GM12878 (cell line): ENCODE results near the gene RABL2A. TPM values are rescaled to one million over a fixed set of nuclear protein-coding genes. Genes with fewer than 3 reads are reported as not detected.

Experiments
- ATAC-seq: fragments of 200-7000 bp; cut with Tn5 transposase; 3 replicates; pipeline ENCODE4 v1.9.1; 2020; ENCODE audit warnings: mild to moderate bottlenecking, moderate library complexity
- BruUV-seq: library from RNA; stranded (reverse); fragments of 400-500 nt; replicated peaks from 2 replicates; lab custom pipeline; 2021; lab: Mats Ljungman, UMichigan
- CTCF ChIA-PET: fragments of 300-600 bp; sonication (Branson Sonifier 250); formaldehyde crosslinking; extraction: SDS; loops from one replicate; lab custom pipeline; 2021; ENCODE audit warnings: inconsistent platforms; lab: Yijun Ruan, JAX
- POLR2A ChIA-PET: fragments of 350-600 bp; formaldehyde crosslinking; extraction: SDS; loops from one replicate; lab custom pipeline; 2021; ENCODE audit warnings: inconsistent platforms; lab: Charles Lee
- RAD21 ChIA-PET: fragments of 300-600 bp; sonication (Branson Sonifier 250); formaldehyde crosslinking; loops from one replicate; lab custom pipeline; 2023; ENCODE audit warnings: antibody characterized with exemption; ENCODE audit not compliant: unreplicated experiment; lab: Charles Lee
- SMC1A ChIA-PET: fragments of 300-600 bp; sonication (Branson Sonifier 250); formaldehyde crosslinking; loops from one replicate; lab custom pipeline; 2023; ENCODE audit not compliant: unreplicated experiment, uncharacterized antibody; lab: Charles Lee
- DNase-seq: peaks from one replicate; pipeline ENCODE4 v3.0.0-alpha.2; 2011; ENCODE audit warnings: low read depth, low spot score
- FAIRE-seq: peaks from 3 replicates; lab custom pipeline; 2011; peaks lifted over from hg19 to GRCh38; lab: Jason Lieb, UNC
- H2AFZ ChIP-seq: 2 replicates; pipeline ENCODE4 v1.6.0; 2011; ENCODE audit warnings: low read depth, low read length, control low read depth; ENCODE audit not compliant: control insufficient read depth
- H3K27ac ChIP-seq: 2 replicates; pipeline ENCODE4 v1.5.1; 2011; ENCODE audit warnings: control low read depth; ENCODE audit not compliant: control insufficient read depth, insufficient read depth
- H3K27me3 ChIP-seq, 2 experiments: replicated peaks in 1 of 2; 2 replicates each; pipeline versions ENCODE4 v1.6.0 to v1.6.1; 2011; ENCODE audit warnings: low read length in 1 of 2; ENCODE audit not compliant: control insufficient read depth in 2 of 2, insufficient read depth in 2 of 2
- H3K36me3 ChIP-seq, 2 experiments: 2 replicates each; pipeline ENCODE4 v1.5.1; 2011; ENCODE audit warnings: low read length in 1 of 2; ENCODE audit not compliant: control insufficient read depth in 2 of 2, insufficient read depth in 2 of 2
- H3K4me1 ChIP-seq: 2 replicates; pipeline ENCODE4 v1.6.1; 2011; ENCODE audit warnings: mild to moderate bottlenecking, low read length, moderate library complexity, mixed read lengths; ENCODE audit not compliant: control insufficient read depth, insufficient read depth
- H3K4me2 ChIP-seq: 2 replicates; pipeline ENCODE4 v1.6.0; 2011; ENCODE audit warnings: control low read depth; ENCODE audit not compliant: control insufficient read depth, insufficient read depth
- H3K4me3 ChIP-seq: fragments of 200-600 bp; sonication (generic); 2 replicates; pipeline ENCODE4 v1.5.1; 2016
- H3K79me2 ChIP-seq: 2 replicates; pipeline ENCODE4 v1.6.0; 2011; ENCODE audit warnings: low read length; ENCODE audit not compliant: control insufficient read depth, insufficient read depth
- H3K9ac ChIP-seq: 2 replicates; pipeline ENCODE4 v1.8.0; 2011; ENCODE audit warnings: low read length, control low read depth, mixed read lengths; ENCODE audit not compliant: control insufficient read depth, insufficient read depth
- H3K9me3 ChIP-seq: replicated peaks from 3 replicates; pipeline ENCODE4 v1.5.1; 2011; ENCODE audit warnings: mild to moderate bottlenecking, low read length; ENCODE audit not compliant: control insufficient read depth, insufficient read depth
- H4K20me1 ChIP-seq: 2 replicates; pipeline ENCODE4 v1.6.0; 2011; ENCODE audit not compliant: control insufficient read depth, insufficient read depth
- E2F8 ChIP-seq: fragments of 450-650 bp; IDR thresholded peaks from 2 replicates; pipeline ENCODE4 v1.6.1; 2018; ENCODE audit warnings: mild to moderate bottlenecking, low read depth, moderate library complexity; ENCODE audit not compliant: partially characterized antibody
- EED ChIP-seq: sonication (generic); IDR thresholded peaks from 2 replicates; pipeline ENCODE4 v1.6.1; 2016; ENCODE audit warnings: antibody characterized with exemption, low read depth
- MTA3 ChIP-seq: IDR thresholded peaks from 2 replicates; pipeline ENCODE4 v1.6.1; 2012; ENCODE audit warnings: low read length, inconsistent platforms, borderline replicate concordance
- MYB ChIP-seq: fragments of 150-350 bp; IDR thresholded peaks from 2 replicates; pipeline ENCODE4 v1.6.1; 2014; ENCODE audit warnings: mild to moderate bottlenecking, low read depth, low read length, borderline replicate concordance
- MYC ChIP-seq: IDR thresholded peaks from 2 replicates; pipeline ENCODE4 v1.6.1; 2011; ENCODE audit warnings: mild to moderate bottlenecking, low read length, moderate library complexity, inconsistent platforms; ENCODE audit not compliant: insufficient read depth, insufficient replicate concordance, insufficient read length, severe bottlenecking
- NKRF ChIP-seq: fragments of 450-650 bp; conservative IDR thresholded peaks from 2 replicates; pipeline ENCODE4 v1.6.1; 2017; ENCODE audit warnings: mild to moderate bottlenecking, moderate library complexity
- POLR2A ChIP-seq: IDR thresholded peaks from 2 replicates; pipeline ENCODE4 v1.6.1; 2011; ENCODE audit warnings: low read depth, mild to moderate bottlenecking, low read length
- SIX5 ChIP-seq: IDR thresholded peaks from 2 replicates; pipeline ENCODE4 v1.6.1; 2011; ENCODE audit warnings: mild to moderate bottlenecking, low read depth, low read length, moderate library complexity; ENCODE audit not compliant: severe bottlenecking
- TBL1XR1 ChIP-seq: IDR thresholded peaks from 2 replicates; pipeline ENCODE4 v1.6.1; 2012; ENCODE audit warnings: low read depth, low read length, improper control_type of control experiment
- WGBS: methylation state at CpG from one replicate; pipeline ENCODE4 v1.1.6; 2016; ENCODE audit warnings: low lambda C conversion rate; ENCODE audit not compliant: insufficient replicate concordance, insufficient coverage; ENCODE audit errors: missing lambda C conversion rate; 5-methylcytosine and 5-hydroxymethylcytosine counted together
- in situ Hi-C: fragments of 300-500 bp; cut with MboI; formaldehyde crosslinking; loops from 9 replicates; pipeline ENCODE4 v1.14.3; 2018; ENCODE audit warnings: mixed read lengths
- intact Hi-C: fragments of 100-400 bp; cut with micrococcal nuclease; formaldehyde crosslinking; loops from one replicate; pipeline ENCODE4 v1.14.2; 2022; ENCODE audit not compliant: unreplicated experiment
- polyA plus RNA-seq, 11 experiments: library from polyadenylated mRNA; depleted of rRNA in 4 of 11; unstranded in 6 of 11; stranded (reverse) in 5 of 11; fragments of >200 nt; fragmentation: Nextera tagmentation in 4 of 11; fragmentation: Illumina TruSeq in 1 of 11; extraction: Ambion mirVana in 4 of 11; extraction: Trizol in 1 of 11; gene quantifications; 1 replicate in 1 of 11; 2 replicates in 10 of 11; pipeline versions ENCODE4 v1.2.1 to v1.2.3, GENCODE V29; 2011 to 2016; ENCODE audit warnings: inconsistent platforms in 2 of 11, missing spikeins in 2 of 11, low read depth in 1 of 11
- total RNA-seq, 4 experiments: library from RNA; depleted of rRNA in 3 of 4; stranded (reverse); fragments of >200 nt in 3 of 4; fragmentation: Illumina TruSeq in 1 of 4; extraction: Trizol in 1 of 4; gene quantifications; 2 replicates each; pipeline versions ENCODE4 v1.2.1 to v1.2.3, GENCODE V29; 2013 to 2021
- TF ChIP-seq, protein P1 (sequence below): fragments of 450-650 bp; IDR thresholded peaks from 2 replicates; pipeline ENCODE4 v1.6.1; 2016; ENCODE audit warnings: mild to moderate bottlenecking, moderate library complexity, borderline replicate concordance
- TF ChIP-seq, protein P2 (sequence below): IDR thresholded peaks from 2 replicates; pipeline ENCODE4 v1.6.1; 2011; ENCODE audit warnings: borderline replicate concordance, low read depth, mild to moderate bottlenecking, moderate library complexity, mixed read lengths, low read length; ENCODE audit not compliant: insufficient read depth; ENCODE audit errors: extremely low read length

Gene RABL2A
- total and polyA plus RNA-seq, 10 of the 15 experiments (the other 5 are each of a cell fraction or from before 2014, with no cell fraction given) = 0.87 to 17.9 (median 9.7) TPM

DNA sequence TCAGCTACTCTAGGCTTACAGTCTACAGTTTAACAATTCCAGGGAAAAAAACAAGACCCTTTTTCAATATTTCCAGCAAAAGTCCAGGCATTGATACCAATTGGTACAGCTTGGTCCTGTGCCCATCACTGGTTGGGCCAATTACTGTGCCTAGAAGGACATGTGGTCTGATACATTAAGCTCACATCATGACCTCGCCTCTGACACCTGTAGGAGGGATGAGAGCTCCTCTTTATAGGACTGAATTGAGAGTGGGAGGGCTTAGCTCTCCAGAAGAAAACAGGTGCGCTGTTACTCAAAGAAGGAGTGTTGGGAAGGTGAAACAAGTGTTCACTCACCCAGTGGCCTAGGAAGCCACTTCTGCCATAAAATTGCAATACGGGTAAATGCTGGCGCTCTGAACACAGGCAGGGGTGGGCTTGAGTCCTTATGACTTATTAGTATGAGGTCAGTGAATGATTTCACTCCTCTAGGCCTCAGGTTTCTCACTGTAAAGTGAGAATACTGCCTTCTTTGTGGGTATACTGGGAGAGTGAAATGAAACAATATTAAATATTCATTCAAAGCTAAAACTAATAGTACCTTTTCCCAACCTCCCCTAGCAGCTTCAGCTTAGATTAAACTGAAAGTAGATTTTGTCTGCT, 49.7 kb downstream of the RABL2A start (continued):
- TF ChIP-seq, protein P1, sequence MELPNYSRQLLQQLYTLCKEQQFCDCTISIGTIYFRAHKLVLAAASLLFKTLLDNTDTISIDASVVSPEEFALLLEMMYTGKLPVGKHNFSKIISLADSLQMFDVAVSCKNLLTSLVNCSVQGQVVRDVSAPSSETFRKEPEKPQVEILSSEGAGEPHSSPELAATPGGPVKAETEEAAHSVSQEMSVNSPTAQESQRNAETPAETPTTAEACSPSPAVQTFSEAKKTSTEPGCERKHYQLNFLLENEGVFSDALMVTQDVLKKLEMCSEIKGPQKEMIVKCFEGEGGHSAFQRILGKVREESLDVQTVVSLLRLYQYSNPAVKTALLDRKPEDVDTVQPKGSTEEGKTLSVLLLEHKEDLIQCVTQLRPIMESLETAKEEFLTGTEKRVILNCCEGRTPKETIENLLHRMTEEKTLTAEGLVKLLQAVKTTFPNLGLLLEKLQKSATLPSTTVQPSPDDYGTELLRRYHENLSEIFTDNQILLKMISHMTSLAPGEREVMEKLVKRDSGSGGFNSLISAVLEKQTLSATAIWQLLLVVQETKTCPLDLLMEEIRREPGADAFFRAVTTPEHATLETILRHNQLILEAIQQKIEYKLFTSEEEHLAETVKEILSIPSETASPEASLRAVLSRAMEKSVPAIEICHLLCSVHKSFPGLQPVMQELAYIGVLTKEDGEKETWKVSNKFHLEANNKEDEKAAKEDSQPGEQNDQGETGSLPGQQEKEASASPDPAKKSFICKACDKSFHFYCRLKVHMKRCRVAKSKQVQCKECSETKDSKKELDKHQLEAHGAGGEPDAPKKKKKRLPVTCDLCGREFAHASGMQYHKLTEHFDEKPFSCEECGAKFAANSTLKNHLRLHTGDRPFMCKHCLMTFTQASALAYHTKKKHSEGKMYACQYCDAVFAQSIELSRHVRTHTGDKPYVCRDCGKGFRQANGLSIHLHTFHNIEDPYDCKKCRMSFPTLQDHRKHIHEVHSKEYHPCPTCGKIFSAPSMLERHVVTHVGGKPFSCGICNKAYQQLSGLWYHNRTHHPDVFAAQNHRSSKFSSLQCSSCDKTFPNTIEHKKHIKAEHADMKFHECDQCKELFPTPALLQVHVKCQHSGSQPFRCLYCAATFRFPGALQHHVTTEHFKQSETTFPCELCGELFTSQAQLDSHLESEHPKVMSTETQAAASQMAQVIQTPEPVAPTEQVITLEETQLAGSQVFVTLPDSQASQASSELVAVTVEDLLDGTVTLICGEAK = no peak

DNA sequence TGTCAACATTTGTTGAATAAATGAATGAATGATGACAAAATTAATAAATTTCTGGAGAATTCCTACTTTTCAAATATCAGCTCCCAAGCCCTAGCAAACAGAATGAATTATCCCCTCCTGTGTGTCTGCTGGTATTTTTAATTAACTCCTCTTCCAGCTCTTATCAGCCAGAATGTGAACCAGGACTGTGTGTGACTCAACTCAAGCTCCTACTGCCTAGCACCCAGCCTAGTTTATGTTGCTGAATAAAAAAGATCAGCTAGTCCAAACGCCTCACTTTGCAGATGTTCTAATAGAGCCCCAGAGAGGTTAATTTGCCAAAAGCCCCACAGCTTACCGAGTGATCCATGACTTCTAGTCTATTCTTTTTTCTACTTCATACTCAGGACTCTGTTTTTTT, 50.3 kb downstream of the RABL2A start:
- Histone ChIP-seq H4K20me1 (no peaks in the 10 kb centered on the region), H3K9ac (no peak overlapping the region), H3K79me2 (no peaks in the 10 kb centered on the region), H3K9me3 (no peaks in the 10 kb centered on the region), H3K4me3 (no peak overlapping the region), H3K27ac (no peak overlapping the region), H3K27me3 (no peaks in the 10 kb centered on the region), H3K36me3 (no peaks in the 10 kb centered on the region), H3K4me1 (no peaks in the 10 kb centered on the region), H3K4me2 (no peak overlapping the region), H2AFZ (no peak overlapping the region)
- CTCF ChIA-PET = interaction anchor here (0.6 to 1.6 kb wide), 2 partner anchors 14 to 89 kb away, joined by 3 to 7 read pairs; no protein-coding TSS in a partner anchor
- SMC1A ChIA-PET = interaction anchor here (0.8 to 1.6 kb wide), 5 partner anchors 14 to 87 kb away, joined by 3 to 5 read pairs (median 3); no protein-coding TSS in a partner anchor
- RAD21 ChIA-PET = interaction anchor here (1.3 kb wide), 1 partner anchor 23 kb away, joined by 6 read pairs; no protein-coding TSS in a partner anchor
- FAIRE-seq (no peak), DNase-seq (no peak), ATAC-seq (no peak)
- 0% methylated on average over 2 of the region's 2 CpGs for WGBS
- in situ Hi-C loops = no loop called here
- POLR2A ChIA-PET = no interaction called here
- no TSS peak for BruUV-seq
- intact Hi-C loops = no loop called here
- TF ChIP-seq SIX5 (no peak), NKRF (no peak), MYC (no peak), E2F8 (no peak), POLR2A (no peak), TBL1XR1 (no peak), MTA3 (no peak), MYB (no peak), EED (no peak)
- TF ChIP-seq, protein P2, sequence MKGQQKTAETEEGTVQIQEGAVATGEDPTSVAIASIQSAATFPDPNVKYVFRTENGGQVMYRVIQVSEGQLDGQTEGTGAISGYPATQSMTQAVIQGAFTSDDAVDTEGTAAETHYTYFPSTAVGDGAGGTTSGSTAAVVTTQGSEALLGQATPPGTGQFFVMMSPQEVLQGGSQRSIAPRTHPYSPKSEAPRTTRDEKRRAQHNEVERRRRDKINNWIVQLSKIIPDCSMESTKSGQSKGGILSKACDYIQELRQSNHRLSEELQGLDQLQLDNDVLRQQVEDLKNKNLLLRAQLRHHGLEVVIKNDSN = no peak
